Measurements from ENCODE around the gene UFC1. TPM values are rescaled to one million over a fixed set of nuclear protein-coding genes. Genes with fewer than 3 reads are reported as not detected.

The UFC1 gene
- total RNA-seq, 2 donors from 2014 or later: 91.4 to 97.9 TPM

DNA sequence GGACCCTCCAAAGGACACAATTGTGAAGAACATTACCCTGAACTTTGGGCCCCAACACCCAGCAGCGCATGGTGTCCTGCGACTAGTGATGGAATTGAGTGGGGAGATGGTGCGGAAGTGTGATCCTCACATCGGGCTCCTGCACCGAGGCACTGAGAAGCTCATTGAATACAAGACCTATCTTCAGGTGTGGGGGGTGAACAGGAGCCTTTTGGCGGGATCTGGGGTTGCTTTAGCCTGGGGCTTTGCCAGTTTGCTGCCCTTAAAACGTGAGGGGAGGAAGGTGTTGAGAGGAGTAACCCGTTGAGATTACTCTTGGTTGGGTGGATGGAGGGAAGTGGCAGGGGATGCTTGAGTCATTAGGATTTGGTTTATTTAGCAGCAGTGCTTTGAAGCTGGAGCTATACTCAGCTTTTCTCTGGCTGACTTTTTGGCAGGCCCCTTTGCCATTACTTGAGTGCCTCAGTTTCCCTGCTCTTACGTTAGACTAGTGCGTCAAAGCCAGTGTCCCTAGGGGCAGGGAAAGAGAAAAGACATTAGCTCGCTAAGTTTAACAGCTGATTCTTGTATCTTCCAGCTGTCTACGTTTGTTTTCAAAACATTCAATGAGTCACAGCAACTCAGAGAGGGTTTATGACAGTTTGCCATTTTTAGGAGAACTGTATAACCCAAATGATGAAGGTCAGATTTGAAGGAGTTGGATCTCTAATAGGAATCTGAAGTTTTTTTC is 52.8 kb downstream of the UFC1 start:
- Mint-ChIP-seq H3K27me3 (ENCODE audit: low read depth) (no peaks in the 10 kb centered on the region), H3K4me1 (ENCODE audit: low read depth) (peaks cover 50% of the 10 kb centered on the region), H3K9me3 (no peaks in the 10 kb centered on the region), H3K27ac (no peak overlapping the region), H3K36me3 (ENCODE audit: insufficient read depth in 2 of 2) (peaks cover 15 to 26% of the 10 kb centered on the region in 2 donors), H3K4me3 (no peak overlapping the region)
- no peak for ATAC-seq (replicated peaks in 1 of 2)
- DNase-seq: no peak

DNA sequence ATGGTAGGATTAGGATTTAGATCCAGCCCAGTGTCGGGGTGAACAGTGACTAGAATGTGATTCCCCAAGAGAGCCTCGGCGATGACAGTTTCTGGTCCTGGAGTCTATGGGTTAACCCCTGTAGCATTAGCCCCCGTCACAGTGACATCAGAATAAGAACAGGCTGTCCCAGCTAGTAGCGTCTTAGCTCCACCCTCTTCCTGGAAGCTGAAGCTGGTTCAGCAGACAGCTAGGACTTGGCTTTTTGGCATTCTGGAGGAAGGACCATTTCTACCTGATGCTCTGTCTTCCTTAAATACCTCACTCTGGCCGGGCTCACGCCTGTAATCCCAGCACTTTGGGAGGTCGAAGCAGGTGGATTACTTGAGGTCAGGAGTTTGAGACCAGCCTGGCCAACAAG is 53.4 kb downstream of the UFC1 start:
- H3K27ac Mint-ChIP-seq: no peak overlapping the region
- H3K4me3 Mint-ChIP-seq: no peak overlapping the region
- H3K9me3 Mint-ChIP-seq: no peaks in the 10 kb centered on the region
- no peaks in the 10 kb centered on the region for H3K27me3 Mint-ChIP-seq (ENCODE audit: low read depth)
- DNase-seq: no peak
- H3K4me1 Mint-ChIP-seq (ENCODE audit: low read depth): peaks cover 46% of the 10 kb centered on the region
- ATAC-seq (replicated peaks in 1 of 2): no peak
- peaks cover 14 to 30% of the 10 kb centered on the region in 2 donors for H3K36me3 Mint-ChIP-seq (ENCODE audit: insufficient read depth in 2 of 2)

Other genes with a start within 250 kb of the UFC1 start
- gene ITLN2, start 199.2 kb upstream of the UFC1 start, total RNA-seq: not detected
- gene F11R, start 132.8 kb upstream of the UFC1 start, total RNA-seq: 10 to 100 TPM; 38.2 to 38.8 TPM
- 10 to 100 TPM; 46.3 to 78.0 TPM for gene TSTD1, start 115.0 kb upstream of the UFC1 start, total RNA-seq
- 10 to 100 TPM; 52.3 to 57.5 TPM for gene USF1, start 108.0 kb upstream of the UFC1 start, total RNA-seq
- 100 to 1,000 TPM; 192 to 198 TPM for gene ARHGAP30, start 84.1 kb upstream of the UFC1 start, total RNA-seq
- under 1 TPM in 1 of 2 donors, not detected in 1; 0.31 TPM for gene NECTIN4, start 64.4 kb upstream of the UFC1 start, total RNA-seq
- 1 to 10 TPM; 5.7 to 7.1 TPM for gene KLHDC9, start 55.6 kb upstream of the UFC1 start, total RNA-seq
- 100 to 1,000 TPM; 117 to 122 TPM for gene PFDN2, start 35.9 kb upstream of the UFC1 start, total RNA-seq
- gene NIT1, start 35.9 kb upstream of the UFC1 start, total RNA-seq: 10 to 100 TPM; 82.0 to 87.2 TPM
- 10 to 100 TPM; 49.8 to 51.3 TPM for gene DEDD, start 21.3 kb upstream of the UFC1 start, total RNA-seq
- gene USP21, start 5.5 kb downstream of the UFC1 start, total RNA-seq: 10 to 100 TPM; 36.0 to 46.4 TPM
- gene PPOX, start 12.4 kb downstream of the UFC1 start, total RNA-seq: 10 to 100 TPM; 35.3 to 45.9 TPM
- gene B4GALT3, start 23.5 kb downstream of the UFC1 start, total RNA-seq: 10 to 100 TPM; 55.9 to 56.5 TPM
- 1 to 10 TPM; 4.0 to 7.7 TPM for gene ADAMTS4, start 45.1 kb downstream of the UFC1 start, total RNA-seq
- 100 to 1,000 TPM; 108 to 114 TPM for gene NDUFS2, start 48.4 kb downstream of the UFC1 start, total RNA-seq
- gene FCER1G, start 61.3 kb downstream of the UFC1 start, total RNA-seq: 1 to 10 TPM; 1.8 to 3.7 TPM
- gene APOA2, start 69.7 kb downstream of the UFC1 start, total RNA-seq: not detected
- gene TOMM40L, start 72.1 kb downstream of the UFC1 start, total RNA-seq: 10 to 100 TPM; 10.3 to 14.6 TPM
- not detected for gene NR1I3, start 84.2 kb downstream of the UFC1 start, total RNA-seq
- 1 to 10 TPM in 1 of 2 donors, under 1 TPM in 1; 0.55 to 1.2 TPM for gene PCP4L1, start 104.8 kb downstream of the UFC1 start, total RNA-seq
- gene MPZ, start 156.0 kb downstream of the UFC1 start, total RNA-seq: 1 to 10 TPM; 5.5 to 8.5 TPM
- gene SDHC, start 160.4 kb downstream of the UFC1 start, total RNA-seq: 100 to 1,000 TPM; 140 to 141 TPM
- under 1 TPM in 1 of 2 donors, not detected in 1; 0.76 TPM for gene CFAP126, start 213.9 kb downstream of the UFC1 start, total RNA-seq